Esophagus muscularis mucosa (tissue), 4 donors: ENCODE data around the gene WDR48. TPM values are rescaled to one million over a fixed set of nuclear protein-coding genes. Genes with fewer than 3 reads are reported as not detected.

ENCODE experiments used
- DNase-seq: peaks from one replicate; pipeline ENCODE4 v3.0.0-alpha.2; 2017; ENCODE audit errors: extremely low spot score
- H3K27ac ChIP-seq, 4 donors: fragments of 200-600 bp; sonication (generic); replicated peaks in 1 of 4; 1 replicate in 3 of 4; 2 replicates in 1 of 4; pipeline ENCODE4 v1.5.1; 2016 to 2019; ENCODE audit warnings: mild to moderate bottlenecking in 1 of 4
- H3K27me3 ChIP-seq, 4 donors: fragments of 200-600 bp; sonication (generic); one replicate each; pipeline versions ENCODE4 v1.5.1 to v1.6.0; 2016 to 2019
- H3K36me3 ChIP-seq, 4 donors: fragments of 200-600 bp; sonication (generic); one replicate each; pipeline ENCODE4 v1.5.1; 2016 to 2019
- H3K4me1 ChIP-seq, 4 donors: fragments of 200-600 bp; sonication (generic); one replicate each; pipeline ENCODE4 v1.5.1; 2016 to 2019
- H3K4me3 ChIP-seq, 4 donors: fragments of 200-600 bp; sonication (generic); 1 replicate in 2 of 4; 2 replicates in 2 of 4; pipeline ENCODE4 v1.5.1; 2016 to 2019; ENCODE audit warnings: mild to moderate bottlenecking in 4 of 4, moderate library complexity in 1 of 4
- H3K9me3 ChIP-seq, 4 donors: fragments of 200-600 bp; sonication (generic); 1 replicate in 3 of 4; 2 replicates in 1 of 4; pipeline ENCODE4 v1.5.1; 2016 to 2019
- EP300 ChIP-seq: sonication (generic); formaldehyde crosslinking; IDR thresholded peaks from one replicate; pipeline ENCODE4 v1.6.1; 2017; ENCODE audit warnings: antibody characterized with exemption
- POLR2A ChIP-seq: fragments of 450-650 bp; IDR thresholded peaks from one replicate; pipeline ENCODE4 v1.6.1; 2017; ENCODE audit warnings: antibody characterized with exemption, moderate library complexity, mild to moderate bottlenecking, low read depth
- POLR2AphosphoS5 ChIP-seq, 2 donors: sonication (generic); formaldehyde crosslinking; IDR thresholded peaks; one replicate each; pipeline ENCODE4 v1.6.1; 2017; ENCODE audit warnings: antibody characterized with exemption in 2 of 2
- WGBS: methylation state at CpG from one replicate; pipeline ENCODE4 v1.1.5; 2018; 5-methylcytosine and 5-hydroxymethylcytosine counted together
- intact Hi-C: fragments of 100-400 bp; cut with DNase I; formaldehyde crosslinking; loops from one replicate; pipeline ENCODE4 v1.15.1; 2023
- total RNA-seq, 4 donors: library from RNA; depleted of rRNA; stranded (reverse); fragments of >200 nt; gene quantifications; one replicate each; pipeline versions ENCODE4 v1.1.0 to v1.2.1, GENCODE V29; 2016
- TF ChIP-seq, protein P1 (sequence below), 3 experiments: fragments of 200-600 bp in 2 of 3; fragments of 450-650 bp in 1 of 3; sonication (generic) in 2 of 3; IDR thresholded peaks; one replicate each; pipeline ENCODE4 v1.5.1; 2017 to 2019; ENCODE audit warnings: antibody characterized with exemption in 3 of 3, mild to moderate bottlenecking in 2 of 3, moderate library complexity in 1 of 3

The WDR48 gene
- total RNA-seq, 4 donors from 2014 or later = 25.9 to 40.0 (median 29.8) TPM

DNA sequence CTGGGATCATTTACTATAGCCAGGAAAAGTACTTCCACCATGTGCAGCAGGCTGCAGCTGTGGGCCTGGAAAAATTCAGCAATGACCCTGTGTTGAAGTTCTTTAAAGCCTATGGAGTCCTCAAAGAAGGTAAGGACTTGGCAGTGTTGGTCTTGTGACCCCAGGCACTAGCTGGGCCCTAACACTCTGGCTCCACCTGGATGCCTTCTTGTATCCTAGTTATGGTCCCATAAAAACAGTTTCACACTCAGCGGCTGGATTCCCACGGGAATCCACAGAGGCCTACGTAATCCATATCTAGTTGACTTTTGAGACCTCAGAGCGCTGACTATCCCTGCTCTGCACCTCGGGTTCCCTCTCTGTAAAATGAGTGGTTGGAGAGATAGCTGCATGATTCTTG lies 57.3 kb downstream of the WDR48 start:
- Histone ChIP-seq H3K4me3 (no peak overlapping the region), H3K27me3 (no peaks in the 10 kb centered on the region), H3K9me3 (no peaks in the 10 kb centered on the region), H3K27ac (no peak overlapping the region), H3K4me1 (peaks cover 33 to 41% (median 38%) of the 10 kb centered on the region in 4 donors), H3K36me3 (peaks cover 0 to 21% (median 8%) of the 10 kb centered on the region in 4 donors)
- 94% methylated on average over 5 of the region's 5 CpGs for WGBS
- DNase-seq = no peak
- intact Hi-C loops = loop anchor here (5.0 kb wide), 1 partner anchor 57 kb away; the partner anchor contains the start of genes SCN11A and WDR48
- no peak for TF ChIP-seq POLR2A

DNA sequence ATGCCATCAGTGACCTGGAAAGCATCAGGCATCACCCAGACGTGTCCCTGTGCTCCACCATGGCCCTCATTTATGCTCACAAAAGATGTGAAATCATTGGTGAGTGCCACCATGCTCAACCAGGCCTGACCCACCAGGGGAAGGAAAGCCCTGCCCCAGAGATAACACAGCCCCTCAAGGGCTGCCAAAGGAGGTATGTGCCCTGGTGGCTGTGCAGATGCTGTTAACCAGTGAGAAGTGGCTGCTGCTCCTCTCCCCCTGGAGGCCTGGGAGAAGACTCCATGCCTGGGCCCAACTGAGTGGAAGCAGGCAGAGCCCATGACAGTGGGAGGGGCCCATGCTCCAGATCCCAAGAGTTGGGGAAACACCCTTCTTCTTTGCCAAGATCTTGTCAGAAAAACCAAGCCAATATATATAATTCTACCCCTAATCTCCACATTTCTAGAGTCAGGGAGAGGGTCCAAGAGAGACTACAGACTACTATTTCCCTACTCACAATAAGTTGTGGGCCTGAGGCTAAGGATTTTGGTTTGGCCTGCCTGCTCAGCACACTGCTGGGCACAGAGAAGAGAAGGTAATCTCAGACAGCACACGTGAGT lies 58.3 kb downstream of the WDR48 start:
- no peaks in the 10 kb centered on the region for H3K9me3 ChIP-seq
- peaks cover 0 to 21% (median 8%) of the 10 kb centered on the region in 4 donors for H3K36me3 ChIP-seq
- peaks cover 22 to 30% (median 28%) of the 10 kb centered on the region in 4 donors for H3K4me1 ChIP-seq
- 100% methylated on average over 1 of the region's 2 CpGs for WGBS
- intact Hi-C loops = loop anchor here (5.0 kb wide), 1 partner anchor 82 kb away; the partner anchor contains the start of gene XIRP1
- no peak overlapping the region for H3K27ac ChIP-seq
- no peak for TF ChIP-seq EP300
- no peak for TF ChIP-seq POLR2AphosphoS5 (IDR thresholded peaks at IDR 0.05)
- TF ChIP-seq, protein P1, sequence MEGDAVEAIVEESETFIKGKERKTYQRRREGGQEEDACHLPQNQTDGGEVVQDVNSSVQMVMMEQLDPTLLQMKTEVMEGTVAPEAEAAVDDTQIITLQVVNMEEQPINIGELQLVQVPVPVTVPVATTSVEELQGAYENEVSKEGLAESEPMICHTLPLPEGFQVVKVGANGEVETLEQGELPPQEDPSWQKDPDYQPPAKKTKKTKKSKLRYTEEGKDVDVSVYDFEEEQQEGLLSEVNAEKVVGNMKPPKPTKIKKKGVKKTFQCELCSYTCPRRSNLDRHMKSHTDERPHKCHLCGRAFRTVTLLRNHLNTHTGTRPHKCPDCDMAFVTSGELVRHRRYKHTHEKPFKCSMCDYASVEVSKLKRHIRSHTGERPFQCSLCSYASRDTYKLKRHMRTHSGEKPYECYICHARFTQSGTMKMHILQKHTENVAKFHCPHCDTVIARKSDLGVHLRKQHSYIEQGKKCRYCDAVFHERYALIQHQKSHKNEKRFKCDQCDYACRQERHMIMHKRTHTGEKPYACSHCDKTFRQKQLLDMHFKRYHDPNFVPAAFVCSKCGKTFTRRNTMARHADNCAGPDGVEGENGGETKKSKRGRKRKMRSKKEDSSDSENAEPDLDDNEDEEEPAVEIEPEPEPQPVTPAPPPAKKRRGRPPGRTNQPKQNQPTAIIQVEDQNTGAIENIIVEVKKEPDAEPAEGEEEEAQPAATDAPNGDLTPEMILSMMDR (IDR thresholded peaks at IDR 0.05) = no peak
- TF ChIP-seq POLR2A = no peak
- no peak overlapping the region for H3K4me3 ChIP-seq
- no peak for DNase-seq
- no peaks in the 10 kb centered on the region for H3K27me3 ChIP-seq

DNA sequence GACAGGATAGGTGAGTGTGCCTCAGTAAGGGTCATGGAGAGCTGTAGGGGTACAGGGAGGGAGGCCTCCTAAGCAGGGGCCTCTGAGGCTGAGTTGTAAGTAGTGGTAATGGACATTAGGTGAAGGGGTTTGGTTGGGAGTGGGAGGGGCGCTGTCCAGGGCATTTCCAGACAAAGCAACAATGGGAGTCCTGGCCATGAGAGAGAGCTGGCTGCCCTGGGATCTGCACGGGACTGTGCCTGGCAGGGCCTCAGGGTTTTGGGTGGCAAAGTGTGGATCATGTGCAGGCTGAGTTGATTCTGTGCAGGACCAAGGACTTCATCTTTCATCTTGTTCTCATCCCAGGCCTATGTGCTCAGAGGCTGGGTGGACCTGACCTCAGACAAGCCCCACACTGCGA lies 60.3 kb downstream of the WDR48 start:
- no peak overlapping the region for H3K4me3 ChIP-seq
- no peak for TF ChIP-seq POLR2AphosphoS5 (IDR thresholded peaks at IDR 0.05)
- no peak for TF ChIP-seq EP300
- TF ChIP-seq, protein P1 (IDR thresholded peaks at IDR 0.05) = no peak
- no peak for TF ChIP-seq POLR2A
- H3K27ac ChIP-seq = no peak overlapping the region
- H3K27me3 ChIP-seq = no peaks in the 10 kb centered on the region
- WGBS = 86% methylated on average over 2 of the region's 3 CpGs
- H3K36me3 ChIP-seq = peaks cover 0 to 28% (median 8%) of the 10 kb centered on the region in 4 donors
- no peak for DNase-seq
- no peaks in the 10 kb centered on the region for H3K9me3 ChIP-seq
- intact Hi-C loops = loop anchor here (5.0 kb wide), 1 partner anchor 80 kb away; the partner anchor contains the start of gene XIRP1
- peaks cover 8 to 14% (median 12%) of the 10 kb centered on the region in 4 donors for H3K4me1 ChIP-seq

DNA sequence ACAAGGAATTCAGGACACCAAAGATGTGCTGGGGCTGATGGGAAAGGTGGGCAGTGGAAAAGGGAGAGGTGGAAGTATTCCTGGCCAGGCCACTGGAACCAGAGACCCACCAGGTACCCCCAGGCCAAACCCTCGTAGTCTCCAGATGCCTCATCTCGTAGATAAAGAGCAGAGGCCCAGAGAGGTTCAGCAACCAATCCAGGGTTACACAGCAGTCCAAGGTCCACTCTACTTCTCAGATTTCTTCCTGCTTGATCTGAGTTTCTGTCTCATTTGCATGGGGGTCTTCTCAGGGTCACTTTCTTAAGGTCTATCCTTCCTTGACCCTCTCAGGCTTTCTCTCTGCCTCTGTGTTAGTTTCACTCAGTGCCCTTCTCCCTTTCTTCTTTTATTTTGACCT lies 60.7 kb downstream of the WDR48 start:
- Histone ChIP-seq H3K4me1 (peaks cover 8 to 14% (median 12%) of the 10 kb centered on the region in 4 donors), H3K27ac (no peak overlapping the region), H3K36me3 (peaks cover 0 to 31% (median 8%) of the 10 kb centered on the region in 4 donors), H3K9me3 (no peaks in the 10 kb centered on the region), H3K27me3 (no peaks in the 10 kb centered on the region), H3K4me3 (no peak overlapping the region)
- 93% methylated on average over 2 of the region's 2 CpGs for WGBS
- TF ChIP-seq POLR2AphosphoS5 (IDR thresholded peaks at IDR 0.05) (no peak), EP300 (no peak), POLR2A (no peak)
- TF ChIP-seq, protein P1 (IDR thresholded peaks at IDR 0.05) = no peak
- intact Hi-C loops = loop anchor here (5.0 kb wide), 1 partner anchor 80 kb away; the partner anchor contains the start of gene XIRP1
- no peak for DNase-seq

DNA sequence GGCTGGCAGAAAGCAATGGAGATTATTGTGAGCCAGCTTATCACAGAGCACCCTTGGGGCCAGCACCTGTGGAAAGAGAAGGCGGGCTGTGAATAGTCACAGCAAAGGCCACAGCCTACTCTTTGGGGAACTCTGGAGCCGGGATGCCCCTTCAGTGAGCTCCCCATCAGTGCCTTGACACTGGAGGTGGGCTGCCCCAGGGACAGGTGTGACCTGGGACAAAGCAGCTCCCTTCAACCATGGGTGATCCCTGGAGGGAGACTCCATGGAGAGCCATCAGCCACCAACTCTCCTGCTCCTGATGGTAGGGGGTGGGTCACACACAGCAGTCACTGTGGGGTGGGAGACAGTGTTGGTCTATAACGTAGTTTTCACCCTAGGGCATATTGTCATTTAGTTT lies 61.5 kb downstream of the WDR48 start:
- Histone ChIP-seq H3K9me3 (no peaks in the 10 kb centered on the region), H3K27ac (no peak overlapping the region), H3K27me3 (no peaks in the 10 kb centered on the region), H3K4me3 (no peak overlapping the region), H3K4me1 (peaks cover 4 to 9% (median 7%) of the 10 kb centered on the region in 4 donors), H3K36me3 (peaks cover 0 to 39% (median 10%) of the 10 kb centered on the region in 4 donors)
- intact Hi-C loops = loop anchor here (5.0 kb wide), 1 partner anchor 79 kb away; the partner anchor contains the start of gene XIRP1
- WGBS = 83% methylated on average over 3 of the region's 3 CpGs
- DNase-seq = no peak
- no peak for TF ChIP-seq EP300
- TF ChIP-seq POLR2A = no peak
- no peak for TF ChIP-seq POLR2AphosphoS5 (IDR thresholded peaks at IDR 0.05)
- TF ChIP-seq, protein P1 (IDR thresholded peaks at IDR 0.05) = no peak
